PFSK-1 (cell line): ENCODE measurements around the gene PASK.

ENCODE experiments used
- FOXP2 ChIP-seq: optimal IDR thresholded peaks from 2 replicates; pipeline ENCODE3; 2011; ENCODE audit warnings: borderline replicate concordance, control low read depth, inconsistent platforms; ENCODE audit not compliant: insufficient read depth; ENCODE audit errors: extremely low read length, extremely low read depth
- POLR2AphosphoS5 ChIP-seq: IDR thresholded peaks from 2 replicates; pipeline ENCODE4 v1.6.1; 2012; ENCODE audit warnings: low read depth, mild to moderate bottlenecking, control low read depth, low read length, moderate library complexity
- REST ChIP-seq, 2 experiments: IDR thresholded peaks; 2 replicates each; pipeline versions ENCODE4 v1.6.1 to v1.8.0; 2011 to 2012; ENCODE audit warnings: low read depth in 2 of 2, low read length in 2 of 2, control low read depth in 1 of 2, inconsistent platforms in 1 of 2, mild to moderate bottlenecking in 1 of 2, moderate library complexity in 1 of 2; ENCODE audit not compliant: insufficient read depth in 1 of 2
- SIN3A ChIP-seq: IDR thresholded peaks from 2 replicates; pipeline ENCODE4 v1.6.1; 2012; ENCODE audit warnings: mild to moderate bottlenecking, low read length, moderate library complexity, borderline replicate concordance; ENCODE audit not compliant: insufficient read depth
- TAF1 ChIP-seq: IDR thresholded peaks from 2 replicates; pipeline ENCODE4 v1.6.1; 2012; ENCODE audit warnings: low read length, control low read depth, borderline replicate concordance; ENCODE audit not compliant: insufficient read depth

PASK gene

GRCh38 chr2:241150660-241151530 lies 1.6 kb upstream of the PASK start:
- TF ChIP-seq TAF1 (no peak; the same call in 1 of the 2 replicates), SIN3A (no peak), POLR2AphosphoS5 (no peak)

- TF ChIP-seq POLR2AphosphoS5, result peak; percentile 58; the same call in 1 of the 2 replicates
- TF ChIP-seq SIN3A, result no peak
- 0 out of 2 replicates have a peak, but pooled peaks have one; percentile 71 for TF ChIP-seq TAF1
- no peak for TF ChIP-seq REST (IDR thresholded peaks at IDR 0.05; ENCODE audit: insufficient read depth in 1 of 2, low read depth in 2 of 2, low read length in 2 of 2)
- TF ChIP-seq FOXP2, result peak; percentile 10
Measured at GRCh38 chr2:241149925-241150659, 820 bp upstream of the PASK start, which contains the start of gene PPP1R7. TSS of gene PPP1R7 (plus strand) at chr2:241150467. CDS start at chr2:241150496, 29 bp downstream.

- no peak for TF ChIP-seq REST (IDR thresholded peaks at IDR 0.05; ENCODE audit: insufficient read depth in 1 of 2, low read depth in 2 of 2, low read length in 2 of 2)
Measured at GRCh38 chr2:241149675-241149924, 328 bp upstream of the PASK start.

DNA sequence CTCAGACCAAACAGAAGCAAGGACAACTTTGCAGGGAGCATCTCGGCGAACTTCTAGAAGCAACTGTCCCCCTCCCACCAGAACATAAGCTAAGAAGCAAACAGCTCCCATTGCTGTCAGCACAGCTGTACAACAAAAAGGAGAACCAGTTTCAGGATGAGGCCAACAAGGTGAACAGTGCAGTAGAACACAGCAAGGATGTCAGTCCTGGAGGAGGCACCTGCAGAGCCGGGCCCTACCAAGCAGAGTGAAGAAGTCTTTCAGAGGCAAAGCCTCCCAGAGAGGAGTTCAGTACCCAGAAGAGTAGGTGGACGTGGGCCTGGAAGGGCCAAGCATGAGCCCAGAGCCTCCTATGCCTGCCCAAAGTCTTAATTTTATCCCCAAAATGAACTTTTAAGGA lies 1.0 kb downstream of the PASK start:
- TF ChIP-seq POLR2AphosphoS5 (no peak), TAF1 (no peak), REST (IDR thresholded peaks at IDR 0.05; ENCODE audit: insufficient read depth in 1 of 2, low read depth in 2 of 2, low read length in 2 of 2) (no peak), FOXP2 (no peak), SIN3A (no peak)

GRCh38 chr2:241147336-241147735 lies 1.9 kb downstream of the PASK start:
- no peak for TF ChIP-seq POLR2AphosphoS5
- no peak for TF ChIP-seq TAF1

GRCh38 chr2:241146286-241146685 lies 3.0 kb downstream of the PASK start:
- TF ChIP-seq POLR2AphosphoS5 (no peak), TAF1 (no peak), SIN3A (no peak), REST (IDR thresholded peaks at IDR 0.05; ENCODE audit: insufficient read depth in 1 of 2, low read depth in 2 of 2, low read length in 2 of 2) (no peak), FOXP2 (no peak)
